Skeletal muscle cell (primary cell): Measurements from ENCODE around the gene SETD7.
A peak's percentile ranks its signal among the peaks of the same experiment; 100 is the strongest.

ENCODE experiments used
- DNase-seq: peaks from one replicate; pipeline ENCODE4 v3.0.0-alpha.2; 2010; ENCODE audit warnings: low read depth
- H3K4me3 ChIP-seq: 2 replicates; pipeline ENCODE4 v1.5.1; 2011; ENCODE audit warnings: low read depth, mild to moderate bottlenecking, control low read depth, low read length, moderate library complexity

SETD7 gene

DNA sequence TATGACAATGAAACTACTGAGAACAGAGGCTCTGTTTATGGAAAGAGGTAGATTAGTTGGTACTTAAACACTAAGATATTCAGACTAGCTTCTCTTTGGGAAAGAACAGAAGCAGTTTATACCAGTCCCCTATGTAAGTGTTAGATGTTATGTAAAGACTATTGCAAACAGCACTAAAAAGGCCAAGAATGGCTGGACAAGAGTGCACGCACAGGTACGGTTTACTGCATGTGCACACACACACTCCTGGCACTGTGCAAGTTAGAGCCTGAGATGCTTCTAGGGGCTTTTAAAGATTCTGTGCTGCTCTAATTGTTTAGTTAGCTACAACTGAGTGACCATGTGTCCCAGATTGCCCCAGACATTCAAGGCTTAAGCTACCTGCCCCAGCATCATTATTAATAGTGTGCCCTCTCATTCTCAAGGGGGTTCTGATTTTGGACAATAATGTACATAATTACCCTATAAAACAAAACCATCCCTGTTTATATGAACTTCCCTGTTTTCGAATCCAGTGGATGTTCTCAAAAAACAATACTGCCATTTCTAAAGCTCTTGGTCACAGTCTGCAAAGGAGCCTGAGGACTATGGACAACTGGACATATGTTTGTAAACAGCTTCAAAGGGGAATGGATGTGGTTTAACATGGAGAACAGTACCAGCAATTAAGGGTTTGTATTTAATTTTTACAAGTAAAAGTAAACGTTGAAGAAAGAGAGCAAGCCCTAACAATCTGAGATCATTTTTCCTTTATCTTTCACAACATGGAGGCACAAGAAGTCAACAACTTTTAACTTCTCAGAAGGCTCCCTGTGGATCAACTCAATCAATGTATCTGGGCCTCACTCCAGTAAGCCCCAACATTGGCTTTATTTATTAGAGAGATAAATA is 2.0 kb downstream of the SETD7 start:
- DNase-seq, result no peak
- H3K4me3 ChIP-seq, result peak overlapping the region; percentile 83

GRCh38 chr4:139552517-139553307 is 3.3 kb downstream of the SETD7 start:
- H3K4me3 ChIP-seq, result no peak overlapping the region
- no peak for DNase-seq

DNA sequence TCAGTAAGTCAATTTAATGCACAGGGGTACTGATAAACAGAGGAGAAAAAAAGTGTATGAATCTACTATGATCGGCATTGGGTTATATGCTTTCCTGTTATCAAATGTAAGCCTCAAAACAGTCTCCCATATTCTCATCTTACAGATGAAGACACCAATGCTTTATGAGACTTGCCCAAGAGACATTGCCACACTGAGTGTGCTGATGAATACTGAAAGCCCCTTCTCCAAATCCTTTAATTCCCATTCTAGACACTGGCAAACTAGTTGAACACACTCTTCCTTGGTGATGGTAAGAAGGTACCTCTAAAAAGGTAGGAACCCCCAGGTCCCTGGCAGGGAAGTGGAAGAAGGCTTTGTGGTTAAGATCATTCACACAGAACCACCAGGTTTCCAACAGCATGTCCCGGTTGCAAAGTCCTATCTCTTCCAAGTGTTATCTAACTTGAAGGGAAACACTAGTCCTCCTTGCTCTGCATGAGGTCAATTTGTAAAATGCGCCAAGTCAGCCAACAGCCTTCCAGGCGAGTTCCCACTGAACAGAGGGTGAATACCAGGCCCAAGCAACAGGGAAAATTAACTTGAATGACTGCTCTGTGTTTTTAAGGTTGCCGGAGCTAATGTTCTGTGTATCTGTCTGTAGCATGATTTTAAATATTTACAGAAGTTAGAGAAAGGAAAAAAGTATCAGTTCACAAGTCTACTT is 5.1 kb downstream of the SETD7 start:
- no peak overlapping the region for H3K4me3 ChIP-seq
- DNase-seq, result no peak

DNA sequence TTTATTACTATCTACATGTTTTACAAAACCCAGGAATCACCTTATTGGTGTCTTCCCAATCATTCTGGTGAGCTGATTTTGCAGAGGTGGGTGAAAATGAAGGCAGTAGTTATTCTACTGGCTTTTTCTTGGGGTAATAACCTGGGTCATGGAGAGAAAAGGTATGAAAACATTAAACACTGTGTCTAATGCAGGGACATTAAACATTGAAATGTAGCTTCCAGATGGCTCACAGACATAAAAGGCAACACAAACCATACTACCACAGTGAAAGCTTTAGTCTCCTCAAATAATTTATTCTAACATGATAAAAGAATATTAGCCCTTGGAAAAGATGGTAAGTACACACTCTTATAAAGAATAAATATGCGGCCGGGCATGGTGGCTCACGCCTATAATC is 8.0 kb downstream of the SETD7 start:
- H3K4me3 ChIP-seq, result no peak overlapping the region
- no peak for DNase-seq

DNA sequence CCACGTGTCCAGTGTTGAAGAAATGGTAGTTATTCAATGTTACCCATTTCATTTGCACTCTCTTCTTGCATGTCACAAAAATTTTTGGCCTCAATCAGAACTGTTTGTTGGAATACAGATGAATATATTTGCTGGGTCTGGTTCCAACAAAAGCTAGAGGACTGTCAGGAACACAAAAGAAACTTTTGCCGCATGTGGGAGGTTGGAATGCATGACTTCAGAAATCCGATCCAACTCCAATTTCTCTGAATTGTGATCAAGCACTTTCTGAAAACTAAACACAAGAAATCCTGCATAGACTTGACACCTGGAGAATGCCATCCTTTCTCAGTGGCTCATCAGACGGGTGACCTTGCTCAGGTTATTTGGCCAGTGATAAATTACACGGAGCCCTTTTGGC is 15.4 kb downstream of the SETD7 start:
- no peak for DNase-seq
- H3K4me3 ChIP-seq, result no peak overlapping the region

- no peak for DNase-seq
- no peak overlapping the region for H3K4me3 ChIP-seq
These were observed 15.9 kb downstream of the SETD7 start for GRCh38 chr4:139540161-139540560.

- H3K4me3 ChIP-seq, result no peak overlapping the region
- no peak for DNase-seq
These were observed 18.7 kb downstream of the SETD7 start for GRCh38 chr4:139537292-139537691.

GRCh38 chr4:139535871-139536234 is 20.2 kb downstream of the SETD7 start:
- H3K4me3 ChIP-seq, result no peak overlapping the region
- no peak for DNase-seq

DNA sequence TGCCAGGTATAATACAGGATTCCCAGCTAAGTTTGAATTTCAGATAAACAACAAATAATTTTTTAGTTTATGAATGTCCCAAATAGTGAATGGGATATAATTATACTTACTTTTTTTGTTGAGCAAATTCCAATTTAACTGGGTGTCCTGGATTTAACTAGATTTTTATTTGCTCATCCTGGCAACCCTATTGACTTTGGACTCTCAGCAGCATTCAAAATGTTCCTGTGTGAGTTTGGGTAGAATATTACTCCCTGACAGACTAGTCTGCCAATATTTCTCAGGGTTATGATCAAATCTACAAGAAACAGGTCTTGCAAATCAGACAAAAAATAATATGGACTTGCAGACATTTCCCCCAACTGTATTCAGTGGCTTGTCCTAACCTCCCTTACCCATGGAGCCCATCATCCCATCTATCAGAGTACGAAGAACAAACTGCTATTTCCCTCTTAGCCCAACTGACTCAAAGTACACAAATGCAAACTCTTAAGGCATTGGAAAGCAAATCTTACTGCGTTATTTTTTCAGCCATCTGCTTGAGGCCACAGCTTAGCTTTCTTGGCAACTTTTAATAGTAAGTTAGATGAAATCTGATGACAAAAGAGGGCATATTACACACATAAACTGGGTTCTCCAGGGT is 20.7 kb downstream of the SETD7 start:
- no peak overlapping the region for H3K4me3 ChIP-seq

GRCh38 chr4:139534287-139534950 is 21.6 kb downstream of the SETD7 start:
- no peak overlapping the region for H3K4me3 ChIP-seq
- no peak for DNase-seq

More for the DNA sequence above, 20.7 kb downstream of the SETD7 start:
- DNase-seq, result no peak

GRCh38 chr4:139533511-139533910 is 22.5 kb downstream of the SETD7 start:
- DNase-seq, result no peak
- H3K4me3 ChIP-seq, result no peak overlapping the region

- no peak for DNase-seq
- H3K4me3 ChIP-seq, result no peak overlapping the region
These were observed 23.1 kb downstream of the SETD7 start for GRCh38 chr4:139532947-139533346.

DNA sequence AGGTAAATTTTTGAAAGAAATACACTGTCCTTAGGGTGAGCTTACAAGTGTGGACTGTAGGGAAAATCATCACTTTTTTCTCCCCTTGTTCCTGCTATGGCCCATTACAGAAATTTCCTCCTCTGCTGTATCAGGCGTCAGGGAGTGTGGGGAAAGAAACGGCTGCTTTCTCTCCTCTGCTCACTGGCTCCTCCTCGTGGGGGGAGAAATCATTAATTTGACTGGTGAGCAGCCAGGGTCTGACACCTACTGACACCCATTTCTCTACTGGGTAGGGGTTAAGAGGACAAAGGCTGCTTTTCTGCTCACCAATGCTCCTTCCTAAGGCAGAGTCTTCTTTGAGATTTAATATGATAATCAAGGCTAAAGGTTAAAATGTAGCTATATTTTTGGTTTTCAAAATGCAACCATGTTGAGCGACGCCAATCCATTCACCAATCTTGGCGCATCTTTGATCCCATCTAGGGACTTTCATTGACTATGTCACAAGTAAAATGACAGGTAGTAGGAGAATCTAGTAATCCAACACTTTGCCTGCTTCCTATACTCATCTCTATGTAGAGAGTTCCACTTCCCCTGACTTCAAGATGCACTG is 25.1 kb downstream of the SETD7 start:
- no peak overlapping the region for H3K4me3 ChIP-seq
- DNase-seq, result no peak

DNA sequence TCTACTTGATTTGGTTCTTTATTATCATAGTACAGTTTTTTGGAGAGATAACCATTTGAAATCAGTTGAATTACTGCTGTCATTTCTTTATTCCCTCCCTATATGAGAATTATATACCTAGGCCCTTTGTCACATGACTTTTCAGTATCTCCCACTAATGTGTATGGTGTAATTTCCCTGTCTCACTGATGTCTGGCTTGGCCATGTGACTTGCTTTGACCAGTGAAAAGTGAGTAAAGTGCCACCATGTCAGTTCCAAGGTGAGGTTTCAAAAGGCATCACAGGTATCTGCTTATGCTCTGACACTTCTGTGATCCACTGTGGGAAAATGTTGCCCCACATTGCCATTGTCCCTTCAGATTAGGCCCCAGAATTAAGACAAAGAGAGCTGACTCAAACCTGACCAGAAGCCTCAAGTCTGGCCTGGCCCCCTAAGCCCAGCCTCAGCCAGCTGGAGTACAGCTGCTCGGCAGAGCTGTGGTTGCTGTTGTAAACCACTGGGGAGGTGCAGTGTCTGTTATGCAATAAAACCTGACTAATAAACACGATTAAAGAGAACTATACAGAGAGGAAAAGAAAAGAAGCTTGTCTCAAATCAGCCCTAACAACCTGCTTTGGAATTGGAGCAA is 27.5 kb downstream of the SETD7 start:
- peak; percentile 85 for DNase-seq
- no peak overlapping the region for H3K4me3 ChIP-seq

- H3K4me3 ChIP-seq, result no peak overlapping the region
- no peak for DNase-seq
These were observed 29.1 kb downstream of the SETD7 start for GRCh38 chr4:139526928-139527327.

DNA sequence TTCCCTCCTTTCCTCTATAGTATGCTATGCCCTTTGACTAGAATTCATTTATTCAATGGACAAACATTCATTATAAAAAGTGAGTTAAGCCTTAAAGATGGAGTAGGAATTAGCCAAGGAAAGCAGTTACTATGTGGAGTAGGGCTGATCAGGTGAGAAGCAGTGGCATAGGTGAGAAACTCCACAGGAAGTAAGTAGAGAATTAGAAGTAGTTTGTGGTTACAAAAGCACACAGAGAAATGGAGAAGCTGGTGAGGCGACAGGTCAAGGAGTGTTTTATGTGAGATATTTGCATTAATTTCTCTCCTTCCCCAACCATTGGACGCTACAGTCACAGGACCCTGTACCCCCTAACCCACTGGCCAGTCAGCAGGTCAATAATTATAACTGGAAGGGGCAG is 30.6 kb downstream of the SETD7 start:
- DNase-seq, result no peak
- no peak overlapping the region for H3K4me3 ChIP-seq

DNA sequence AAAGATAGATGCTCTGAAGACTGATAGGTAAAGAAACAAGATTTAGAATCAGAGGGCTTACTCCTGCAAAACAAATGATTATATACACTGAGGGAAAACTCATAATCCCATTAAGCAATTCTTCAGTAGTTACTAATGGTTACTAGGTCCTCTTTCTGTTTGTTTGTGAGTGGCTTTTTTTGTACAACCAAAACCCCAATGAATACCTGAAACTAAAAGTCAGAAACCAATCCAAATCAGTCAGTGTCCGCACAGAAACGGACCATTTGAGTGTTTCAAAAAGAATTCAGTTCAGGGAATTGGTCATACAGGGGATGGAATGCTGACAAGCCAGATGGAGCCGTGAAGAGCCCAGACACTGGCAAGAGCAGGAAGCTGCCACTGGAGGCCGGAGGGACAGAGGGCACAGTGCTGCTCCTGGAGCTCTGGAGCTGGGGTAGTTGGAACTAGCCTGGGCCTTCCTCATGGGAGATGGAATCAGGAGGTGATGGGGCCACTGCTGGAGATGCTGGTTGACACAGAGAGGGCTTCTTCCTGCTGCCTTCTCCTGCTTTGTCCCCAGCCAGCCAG is 31.9 kb downstream of the SETD7 start:
- H3K4me3 ChIP-seq, result no peak overlapping the region
- no peak for DNase-seq

DNA sequence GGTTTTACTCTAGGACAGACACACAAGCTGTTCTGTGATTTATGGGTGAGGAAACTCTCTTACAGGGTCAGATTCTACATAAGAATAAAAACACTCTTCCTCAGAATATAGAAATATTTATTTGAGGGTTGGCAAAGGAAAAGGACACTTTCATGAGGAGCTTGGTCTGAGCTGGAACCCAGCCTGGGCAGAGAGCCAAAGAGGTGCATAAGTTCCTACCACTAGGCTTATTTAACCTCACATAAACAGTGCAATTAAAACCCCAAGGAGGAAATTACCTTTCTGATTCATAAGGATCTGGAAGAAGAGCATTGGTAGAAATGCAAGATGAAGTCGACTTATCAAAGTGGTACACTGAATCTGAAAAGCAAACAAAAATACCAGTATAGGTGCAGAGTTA is 32.9 kb downstream of the SETD7 start:
- no peak overlapping the region for H3K4me3 ChIP-seq
- DNase-seq, result no peak
